ENCODE results near the gene IL1A.

IL1A gene

GRCh38 chr2:112764071-112765044 lies 19.9 kb downstream of the IL1A start, which contains the start of gene CKAP2L:
CKAP2L (minus strand) TSS chr2:112764609; CDS start chr2:112764598, 11 bp downstream.
- H3K27ac ChIP-seq, result peak within 1 kb of the TSS; percentile 36; the same call in 1 of the 2 replicates
- peak within 1 kb of the TSS; percentile 50; the same call in 1 of the 2 replicates for H3K9ac ChIP-seq
- TF ChIP-seq CTCF (conservative IDR thresholded peaks at IDR 0.05; ENCODE audit: low read depth, low read length), result no peak
- peak within 1 kb of the TSS; percentile 88 for H3K4me2 ChIP-seq
- no peaks in the 10 kb centered on the region for H3K36me3 ChIP-seq (ENCODE audit: insufficient read depth)
- peaks cover 12% of the 10 kb centered on the region for H3K4me1 ChIP-seq (ENCODE audit: low read depth, poor library complexity, severe bottlenecking)
- no peaks in the 10 kb centered on the region for H4K20me1 ChIP-seq (ENCODE audit: insufficient read depth)
- H3K27me3 ChIP-seq (ENCODE audit: insufficient read depth, low read depth), result no peaks in the 10 kb centered on the region
- peak within 1 kb of the TSS; percentile 30 for H3K4me3 ChIP-seq (IDR thresholded peaks at IDR 0.05; ENCODE audit: insufficient read depth, low read depth, low read length)
- H2AFZ ChIP-seq (ENCODE audit: low read depth), result peak within 1 kb of the TSS; percentile 81
- H3K79me2 ChIP-seq (ENCODE audit: insufficient read depth, low read depth), result peaks cover 12% of the 10 kb centered on the region; the same call in 1 of the 2 replicates

- Histone ChIP-seq H3K36me3 (ENCODE audit: insufficient read depth) (no peaks in the 10 kb centered on the region), H3K4me3 (IDR thresholded peaks at IDR 0.05; ENCODE audit: insufficient read depth, low read depth, low read length) (no peak overlapping the region), H3K27ac (no peak overlapping the region), H4K20me1 (ENCODE audit: insufficient read depth) (no peaks in the 10 kb centered on the region), H3K4me2 (no peak overlapping the region), H3K79me2 (ENCODE audit: insufficient read depth, low read depth) (peaks cover 12% of the 10 kb centered on the region; the same call in 1 of the 2 replicates), H3K27me3 (ENCODE audit: insufficient read depth, low read depth) (no peaks in the 10 kb centered on the region), H3K9ac (no peak overlapping the region), H3K4me1 (ENCODE audit: low read depth, poor library complexity, severe bottlenecking) (peaks cover 12% of the 10 kb centered on the region), H2AFZ (ENCODE audit: low read depth) (no peak overlapping the region)
- no peak for TF ChIP-seq CTCF (conservative IDR thresholded peaks at IDR 0.05; ENCODE audit: low read depth, low read length)
Measured at GRCh38 chr2:112762276-112762675, 22.0 kb downstream of the IL1A start.

GRCh38 chr2:112760149-112760548 lies 24.1 kb downstream of the IL1A start:
- Histone ChIP-seq H3K4me3 (IDR thresholded peaks at IDR 0.05; ENCODE audit: insufficient read depth, low read depth, low read length) (no peak overlapping the region), H3K79me2 (ENCODE audit: insufficient read depth, low read depth) (peaks cover 12% of the 10 kb centered on the region; the same call in 1 of the 2 replicates), H3K36me3 (ENCODE audit: insufficient read depth) (no peaks in the 10 kb centered on the region), H3K4me1 (ENCODE audit: low read depth, poor library complexity, severe bottlenecking) (peaks cover 9% of the 10 kb centered on the region), H3K9ac (no peak overlapping the region), H3K27ac (no peak overlapping the region), H2AFZ (ENCODE audit: low read depth) (no peak overlapping the region), H3K4me2 (no peak overlapping the region), H3K27me3 (ENCODE audit: insufficient read depth, low read depth) (no peaks in the 10 kb centered on the region), H4K20me1 (ENCODE audit: insufficient read depth) (no peaks in the 10 kb centered on the region)
- no peak for TF ChIP-seq CTCF (conservative IDR thresholded peaks at IDR 0.05; ENCODE audit: low read depth, low read length)

GRCh38 chr2:112758711-112759110 lies 25.6 kb downstream of the IL1A start:
- H3K79me2 ChIP-seq (ENCODE audit: insufficient read depth, low read depth), result peaks cover 12% of the 10 kb centered on the region; the same call in 1 of the 2 replicates
- peaks cover 7% of the 10 kb centered on the region for H3K4me1 ChIP-seq (ENCODE audit: low read depth, poor library complexity, severe bottlenecking)
- no peak overlapping the region for H3K4me2 ChIP-seq
- H2AFZ ChIP-seq (ENCODE audit: low read depth), result no peak overlapping the region
- H3K27me3 ChIP-seq (ENCODE audit: insufficient read depth, low read depth), result no peaks in the 10 kb centered on the region
- H3K9ac ChIP-seq, result no peak overlapping the region
- TF ChIP-seq CTCF (conservative IDR thresholded peaks at IDR 0.05; ENCODE audit: low read depth, low read length), result no peak
- no peaks in the 10 kb centered on the region for H4K20me1 ChIP-seq (ENCODE audit: insufficient read depth)
- H3K4me3 ChIP-seq (IDR thresholded peaks at IDR 0.05; ENCODE audit: insufficient read depth, low read depth, low read length), result no peak overlapping the region
- no peak overlapping the region for H3K27ac ChIP-seq
- H3K36me3 ChIP-seq (ENCODE audit: insufficient read depth), result no peaks in the 10 kb centered on the region
